CD4-positive, alpha-beta T cell (primary cell): ENCODE measurements around the gene PRKD2. TPM values are rescaled to one million over a fixed set of nuclear protein-coding genes. Genes with fewer than 3 reads are reported as not detected.
A peak's percentile ranks its signal among the peaks of the same experiment; 100 is the strongest.

Experiments used
- ATAC-seq: fragments of 200-7000 bp; cut with Tn5 transposase; one replicate; pipeline ENCODE4 v1.10.0; 2022; ENCODE audit warnings: mild to moderate bottlenecking; ENCODE audit not compliant: poor library complexity
- CTCF ChIA-PET: fragments of 350-600 bp; sonication (Branson Sonifier 250); formaldehyde crosslinking; loops from one replicate; lab custom pipeline; 2021; ENCODE audit warnings: antibody characterized with exemption, inconsistent platforms; lab: Charles Lee
- POLR2A ChIA-PET: fragments of 350-600 bp; sonication (Branson Sonifier 250); formaldehyde crosslinking; loops from one replicate; lab custom pipeline; 2021; ENCODE audit warnings: antibody characterized with exemption, inconsistent platforms; lab: Charles Lee
- DNase-seq, 14 experiments: peaks; one replicate each; pipeline ENCODE4 v3.0.0-alpha.2; 2013 to 2020; ENCODE audit warnings: mixed read lengths in 2 of 14
- H3K27ac ChIP-seq, 2 donors: one replicate each; pipeline versions ENCODE4 v1.5.1 to v1.7.0; 2013; ENCODE audit warnings: low read length in 2 of 2, low read depth in 1 of 2, mild to moderate bottlenecking in 1 of 2
- H3K27me3 ChIP-seq, 2 experiments: 1 replicate in 1 of 2; 2 replicates in 1 of 2; pipeline versions ENCODE4 v1.6.1 to v1.7.0; 2013; ENCODE audit warnings: low read length in 2 of 2, control low read depth in 1 of 2, mild to moderate bottlenecking in 1 of 2, moderate library complexity in 1 of 2; ENCODE audit not compliant: insufficient read depth in 2 of 2, control insufficient read depth in 1 of 2
- H3K36me3 ChIP-seq: one replicate; pipeline ENCODE4 v1.6.1; 2013; ENCODE audit warnings: low read length, control low read depth; ENCODE audit not compliant: insufficient read depth
- H3K4me1 ChIP-seq: one replicate; pipeline ENCODE4 v1.6.1; 2013; ENCODE audit warnings: low read length, control low read depth; ENCODE audit not compliant: insufficient read depth
- H3K4me3 ChIP-seq: one replicate; pipeline ENCODE4 v1.5.1; 2013; ENCODE audit warnings: mild to moderate bottlenecking, low read length, moderate library complexity
- H3K9me3 ChIP-seq, 2 experiments: 1 replicate in 1 of 2; 2 replicates in 1 of 2; pipeline versions ENCODE4 v1.6.1 to v1.7.0; 2013; ENCODE audit warnings: low read length in 2 of 2, mild to moderate bottlenecking in 2 of 2, control low read depth in 1 of 2, moderate library complexity in 1 of 2; ENCODE audit not compliant: control insufficient read depth in 1 of 2, insufficient read depth in 1 of 2
- H3K27ac Mint-ChIP-seq: one replicate; pipeline ENCODE4 v1.8.0; 2020; ENCODE audit warnings: mixed read lengths
- H3K27me3 Mint-ChIP-seq: one replicate; pipeline ENCODE4 v1.8.0; 2021; ENCODE audit warnings: mixed read lengths
- H3K36me3 Mint-ChIP-seq: one replicate; pipeline ENCODE4 v1.8.0; 2021; ENCODE audit warnings: low read depth, mixed read lengths
- H3K4me1 Mint-ChIP-seq: one replicate; pipeline ENCODE4 v1.8.0; 2021; ENCODE audit warnings: low read depth, mixed read lengths
- H3K4me3 Mint-ChIP-seq: one replicate; pipeline ENCODE4 v1.8.0; 2020; ENCODE audit warnings: mild to moderate bottlenecking, mixed read lengths
- H3K9me3 Mint-ChIP-seq: one replicate; pipeline ENCODE4 v1.8.0; 2020; ENCODE audit warnings: mixed read lengths
- CTCF ChIP-seq: fragments of 200-600 bp; IDR thresholded peaks from one replicate; pipeline ENCODE4 v1.8.0; 2022; ENCODE audit warnings: antibody characterized with exemption, mild to moderate bottlenecking
- intact Hi-C, 2 experiments: fragments of 100-400 bp; cut with DNase I in 1 of 2; cut with micrococcal nuclease in 1 of 2; formaldehyde crosslinking; loops; one replicate each; pipeline versions ENCODE4 v1.15.1 to v1.9.0; 2023 to 2025; cut with DNase I, micrococcal nuclease
- polyA plus RNA-seq, 2 donors: library from polyadenylated mRNA; unstranded; fragments of 120-200 nt; gene quantifications; one replicate each; pipeline ENCODE4 v1.2.1, GENCODE V29; 2013
- total RNA-seq, 174 experiments: library from RNA in 2 of 174; stranded (reverse) in 2 of 174; gene quantifications; one replicate each; pipeline ENCODE4 v1.2.3 and lab custom pipeline; 2021 to 2026

PRKD2 gene
- total RNA-seq (100 to 1,000 TPM; 105 to 113 TPM), total RNA-seq (lab: John Stamatoyannopoulos, UW) (21.4 to 174 (median 64.1) reads per million in 172 experiments)
- polyA plus RNA-seq (2013, experiment 1 of 2): 71.0 TPM
- 90.7 TPM for polyA plus RNA-seq (2013, experiment 2 of 2)

- H3K4me1 Mint-ChIP-seq: peaks cover 43% of the 10 kb centered on the region
- no peaks in the 10 kb centered on the region for H3K9me3 Mint-ChIP-seq
- intact Hi-C loops: loop anchor here in 1 of 2 experiments (10.0 kb wide), 1 partner anchor 518 kb away; the partner anchor contains the start of gene BBC3
- ATAC-seq: peak; percentile 45
- peak within 1 kb of the TSS; percentile 99 for H3K27ac Mint-ChIP-seq
- ChIA-PET POLR2A (interaction anchor here (0.9 to 1.1 kb wide), 3 partner anchors 11 to 143 kb away, joined by 4 to 7 read pairs (median 4); partner anchors contain the start of genes ARHGAP35 and CALM3), CTCF (interaction anchor here (1.1 kb wide), 1 partner anchor 13 kb away, joined by 10 read pairs; no protein-coding TSS in a partner anchor)
- H3K27me3 ChIP-seq: no peaks in the 10 kb centered on the region
- TF ChIP-seq CTCF: no peak
- peak; percentile 73 to 94 (median 84) for DNase-seq
- H3K36me3 ChIP-seq: peaks cover 20% of the 10 kb centered on the region
- peaks cover 67% of the 10 kb centered on the region for H3K36me3 Mint-ChIP-seq
- no peaks in the 10 kb centered on the region for H3K27me3 Mint-ChIP-seq
- peak within 1 kb of the TSS; percentile 99 for H3K4me3 Mint-ChIP-seq
- H3K9me3 ChIP-seq: no peaks in the 10 kb centered on the region
- H3K27ac ChIP-seq: peak within 1 kb of the TSS; percentile 86 to 91
- peaks cover 56% of the 10 kb centered on the region for H3K4me1 ChIP-seq
- peak within 1 kb of the TSS; percentile 96 for H3K4me3 ChIP-seq
Observed at GRCh38 chr19:46717034-46717715, at the start of gene PRKD2. TSS of gene PRKD2 (minus strand) at chr19:46717114. CDS start at chr19:46716370, 744 bp downstream.

- intact Hi-C loops: no loop called here
- ChIA-PET POLR2A (interaction anchor here (0.5 kb wide), 1 partner anchor 62 kb away, joined by 3 read pairs; no protein-coding TSS in a partner anchor), CTCF (no interaction called here)
- Histone ChIP-seq H3K9me3 (no peaks in the 10 kb centered on the region), H3K36me3 (no peaks in the 10 kb centered on the region), H3K27ac (no peak overlapping the region), H3K27me3 (no peaks in the 10 kb centered on the region), H3K4me1 (peaks cover 6% of the 10 kb centered on the region), H3K4me3 (no peak overlapping the region)
- Mint-ChIP-seq H3K9me3 (no peaks in the 10 kb centered on the region), H3K4me1 (no peaks in the 10 kb centered on the region), H3K36me3 (no peaks in the 10 kb centered on the region), H3K4me3 (no peak overlapping the region), H3K27ac (no peak overlapping the region), H3K27me3 (no peaks in the 10 kb centered on the region)
- DNase-seq: no peak
- TF ChIP-seq CTCF: no peak
- no peak for ATAC-seq
Observed at GRCh38 chr19:46764817-46765291, 47.9 kb upstream of the PRKD2 start.

- ATAC-seq (no peak), DNase-seq (no peak)
- ChIA-PET CTCF (interaction anchor here (1.1 kb wide), 1 partner anchor 78 kb away, joined by 3 read pairs; no protein-coding TSS in a partner anchor), POLR2A (no interaction called here)
- no peaks in the 10 kb centered on the region for H3K36me3 ChIP-seq
- H3K9me3 ChIP-seq: no peaks in the 10 kb centered on the region
- H3K27me3 ChIP-seq: no peaks in the 10 kb centered on the region
- no peak overlapping the region for H3K4me3 ChIP-seq
- Mint-ChIP-seq H3K27me3 (no peaks in the 10 kb centered on the region), H3K36me3 (peaks cover 6% of the 10 kb centered on the region), H3K4me1 (peaks cover 3% of the 10 kb centered on the region), H3K9me3 (no peaks in the 10 kb centered on the region), H3K4me3 (no peak overlapping the region), H3K27ac (no peak overlapping the region)
- no peak overlapping the region for H3K27ac ChIP-seq
- intact Hi-C loops: no loop called here
- H3K4me1 ChIP-seq: peaks cover 9% of the 10 kb centered on the region
- no peak for TF ChIP-seq CTCF
Observed at GRCh38 chr19:46762245-46762890, 45.5 kb upstream of the PRKD2 start.
